Measurements from ENCODE around the gene GFPT2.
"Not testable (repeated sequence)": the region's sequence is repeated elsewhere in the genome, so short reads cannot be mapped to it uniquely, and the experiment has no call there.

GFPT2 gene

GRCh38 chr5:180303226-180304015, 49.7 kb downstream of the GFPT2 start:
- H3K4me3 ChIP-seq (ENCODE audit: low read length) = no peak overlapping the region
- TF ChIP-seq CTCF (IDR thresholded peaks at IDR 0.05; ENCODE audit: insufficient read depth, low read depth, low read length, missing control alignments) = no peak
- no peak for DNase-seq (ENCODE audit: low read depth)

- no peak for DNase-seq (ENCODE audit: low read depth)
- no peak for TF ChIP-seq CTCF (IDR thresholded peaks at IDR 0.05; ENCODE audit: insufficient read depth, low read depth, low read length, missing control alignments)
Observed at GRCh38 chr5:180302256-180302655, 50.9 kb downstream of the GFPT2 start.

GRCh38 chr5:180301253-180301652, 51.9 kb downstream of the GFPT2 start:
- no peak overlapping the region for H3K4me3 ChIP-seq (ENCODE audit: low read length)
- no peak for DNase-seq (ENCODE audit: low read depth)
- TF ChIP-seq CTCF (IDR thresholded peaks at IDR 0.05; ENCODE audit: insufficient read depth, low read depth, low read length, missing control alignments) = no peak

More at GRCh38 chr5:180302256-180302655, 50.9 kb downstream of the GFPT2 start:
- no peak overlapping the region for H3K4me3 ChIP-seq (ENCODE audit: low read length)

- H3K4me3 ChIP-seq (ENCODE audit: low read length) = no peak overlapping the region
- no peak for DNase-seq (ENCODE audit: low read depth)
- no peak for TF ChIP-seq CTCF (IDR thresholded peaks at IDR 0.05; ENCODE audit: insufficient read depth, low read depth, low read length, missing control alignments)
Observed at GRCh38 chr5:180299526-180299925, 53.6 kb downstream of the GFPT2 start.

DNA sequence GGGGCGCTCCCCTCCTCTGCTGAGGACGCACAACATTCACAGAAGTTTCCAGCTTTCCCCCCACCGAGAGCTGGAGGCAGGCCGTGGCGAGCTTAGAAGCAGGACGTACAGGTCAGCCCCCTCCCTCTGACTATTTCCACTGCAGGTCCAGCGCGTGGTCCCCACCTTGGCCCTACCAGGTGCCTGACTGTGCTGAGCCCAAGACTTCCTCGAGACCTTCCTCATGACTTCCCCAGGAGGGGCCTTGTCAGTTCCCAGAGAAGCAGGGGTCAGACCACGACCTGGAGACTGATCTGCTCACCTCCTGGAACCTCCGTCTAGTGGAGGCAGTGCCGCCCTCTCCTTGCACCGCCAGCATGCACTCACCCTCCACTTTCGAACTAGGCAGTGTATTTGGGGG, 54.1 kb downstream of the GFPT2 start:
- DNase-seq (ENCODE audit: low read depth); H3K4me3 ChIP-seq (ENCODE audit: low read length): not testable (repeated sequence)

- no peak for DNase-seq (ENCODE audit: low read depth)
- H3K4me3 ChIP-seq (ENCODE audit: low read length) = no peak overlapping the region
- no peak for TF ChIP-seq CTCF (IDR thresholded peaks at IDR 0.05; ENCODE audit: insufficient read depth, low read depth, low read length, missing control alignments)
Observed at GRCh38 chr5:180297587-180298282, 55.4 kb downstream of the GFPT2 start.

DNA sequence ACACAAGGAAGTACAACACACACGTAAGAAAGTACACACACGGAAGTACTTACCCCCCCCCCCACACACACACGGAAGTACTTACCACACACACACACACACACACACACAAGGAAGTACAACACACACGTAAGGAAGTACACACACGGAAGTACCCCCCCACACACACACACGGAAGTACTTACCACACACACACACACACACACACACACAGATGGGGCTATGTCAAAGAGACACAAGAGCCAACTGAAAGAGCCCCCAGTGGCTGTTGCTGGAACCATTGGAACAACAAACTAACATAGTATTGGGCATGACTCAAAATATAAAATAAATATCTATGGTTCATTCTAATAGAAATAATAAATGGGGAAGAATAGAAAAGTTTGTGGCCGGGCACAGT, 56.4 kb downstream of the GFPT2 start:
- no peak for DNase-seq (ENCODE audit: low read depth)
- no peak for TF ChIP-seq CTCF (IDR thresholded peaks at IDR 0.05; ENCODE audit: insufficient read depth, low read depth, low read length, missing control alignments)
- H3K4me3 ChIP-seq (ENCODE audit: low read length) = no peak overlapping the region

All from epithelial cell of esophagus (primary cell).